Calu3 (cell line): ENCODE results near the gene EIF2D. TPM values are rescaled to one million over a fixed set of nuclear protein-coding genes. Genes with fewer than 3 reads are reported as not detected.
A peak's percentile ranks its signal among the peaks of the same experiment; 100 is the strongest.

Experiments used
- BruUV-seq: library from RNA; stranded (reverse); fragments of 400-500 nt; replicated peaks from 2 replicates; lab custom pipeline; 2021; lab: Mats Ljungman, UMichigan
- CTCF ChIA-PET: fragments of 300-600 bp; sonication (Branson Sonifier 250); formaldehyde crosslinking; loops from one replicate; lab custom pipeline; 2022; ENCODE audit warnings: antibody characterized with exemption; lab: Charles Lee
- DNase-seq: peaks from one replicate; pipeline ENCODE4 v3.0.0; 2022
- H3K27ac Mint-ChIP-seq: one replicate; pipeline ENCODE4 v1.8.0; 2022; ENCODE audit warnings: mixed read lengths; ENCODE audit not compliant: unreplicated experiment
- H3K27me3 Mint-ChIP-seq: one replicate; pipeline ENCODE4 v1.8.0; 2022; ENCODE audit warnings: mixed read lengths; ENCODE audit not compliant: unreplicated experiment
- H3K36me3 Mint-ChIP-seq: one replicate; pipeline ENCODE4 v1.8.0; 2022; ENCODE audit warnings: mild to moderate bottlenecking, moderate library complexity, mixed read lengths; ENCODE audit not compliant: insufficient read depth, unreplicated experiment
- H3K4me1 Mint-ChIP-seq: one replicate; pipeline ENCODE4 v1.8.0; 2022; ENCODE audit warnings: mild to moderate bottlenecking, low read depth, mixed read lengths; ENCODE audit not compliant: unreplicated experiment
- H3K4me3 Mint-ChIP-seq: one replicate; pipeline ENCODE4 v1.8.0; 2022; ENCODE audit warnings: mild to moderate bottlenecking, low read depth, moderate library complexity, mixed read lengths; ENCODE audit not compliant: unreplicated experiment
- H3K9me3 Mint-ChIP-seq: one replicate; pipeline ENCODE4 v1.8.0; 2022; ENCODE audit warnings: low read depth, mixed read lengths; ENCODE audit not compliant: unreplicated experiment
- CTCF ChIP-seq: fragments of 200-600 bp; IDR thresholded peaks from one replicate; pipeline ENCODE4 v1.8.0; 2022; ENCODE audit warnings: antibody characterized with exemption; ENCODE audit not compliant: unreplicated experiment
- intact Hi-C: fragments of 100-400 bp; cut with micrococcal nuclease; formaldehyde crosslinking; loops from one replicate; pipeline ENCODE4 v1.10.0; 2022; ENCODE audit not compliant: unreplicated experiment
- total RNA-seq: library from RNA; stranded (reverse); gene quantifications from 2 replicates; pipeline ENCODE4 v1.2.3, GENCODE V29; 2022

EIF2D gene
- total RNA-seq, 1 experiment from 2014 or later, result 45.1 TPM

- CTCF ChIA-PET, result no interaction called here
- no peak overlapping the region for H3K4me3 Mint-ChIP-seq
Observed at GRCh38 chr1:206658264-206658980, 46.2 kb upstream of the EIF2D start.

GRCh38 chr1:206657751-206658150 is 45.5 kb upstream of the EIF2D start:
- CTCF ChIA-PET, result interaction anchor here (1.6 kb wide), 1 partner anchor 8 kb away, joined by 3 read pairs; no protein-coding TSS in a partner anchor
- Mint-ChIP-seq H3K4me1 (peaks cover 6% of the 10 kb centered on the region), H3K27ac (no peak overlapping the region), H3K9me3 (no peaks in the 10 kb centered on the region), H3K36me3 (no peaks in the 10 kb centered on the region), H3K27me3 (peaks cover 63% of the 10 kb centered on the region), H3K4me3 (no peak overlapping the region)
- intact Hi-C loops, result no loop called here
- DNase-seq, result no peak
- no peak for TF ChIP-seq CTCF
- BruUV-seq, result no TSS peak

More at GRCh38 chr1:206658264-206658980, 46.2 kb upstream of the EIF2D start:
- intact Hi-C loops, result no loop called here
- TF ChIP-seq CTCF, result peak; percentile 63
- H3K27me3 Mint-ChIP-seq, result peaks cover 69% of the 10 kb centered on the region
- no peaks in the 10 kb centered on the region for H3K9me3 Mint-ChIP-seq
- DNase-seq, result peak; percentile 30
- no peaks in the 10 kb centered on the region for H3K36me3 Mint-ChIP-seq
- H3K27ac Mint-ChIP-seq, result no peak overlapping the region
- H3K4me1 Mint-ChIP-seq, result no peaks in the 10 kb centered on the region
- BruUV-seq, result no TSS peak

GRCh38 chr1:206656936-206657335 is 44.7 kb upstream of the EIF2D start:
- intact Hi-C loops, result no loop called here
- Mint-ChIP-seq H3K4me3 (no peak overlapping the region), H3K9me3 (no peaks in the 10 kb centered on the region), H3K4me1 (peaks cover 14% of the 10 kb centered on the region), H3K27me3 (peaks cover 54% of the 10 kb centered on the region), H3K36me3 (no peaks in the 10 kb centered on the region), H3K27ac (no peak overlapping the region)
- CTCF ChIA-PET, result interaction anchor here (1.6 kb wide), 1 partner anchor 8 kb away, joined by 3 read pairs; no protein-coding TSS in a partner anchor
- no TSS peak for BruUV-seq
- no peak for TF ChIP-seq CTCF
- DNase-seq, result no peak

GRCh38 chr1:206655471-206655882 is 43.2 kb upstream of the EIF2D start:
- BruUV-seq, result no TSS peak
- H3K9me3 Mint-ChIP-seq, result no peaks in the 10 kb centered on the region
- H3K27ac Mint-ChIP-seq, result no peak overlapping the region
- H3K36me3 Mint-ChIP-seq, result no peaks in the 10 kb centered on the region
- DNase-seq, result no peak
- no peak for TF ChIP-seq CTCF
- peaks cover 40% of the 10 kb centered on the region for H3K27me3 Mint-ChIP-seq
- H3K4me1 Mint-ChIP-seq, result peaks cover 15% of the 10 kb centered on the region
- intact Hi-C loops, result no loop called here
- CTCF ChIA-PET, result interaction anchor here (0.7 to 1.4 kb wide), 4 partner anchors 12 to 477 kb away, joined by 3 to 4 read pairs (median 3); partner anchors contain the start of gene DYRK3
- H3K4me3 Mint-ChIP-seq, result no peak overlapping the region
